Measurements from ENCODE around the gene DNASE1L1. TPM values are rescaled to one million over a fixed set of nuclear protein-coding genes. Genes with fewer than 3 reads are reported as not detected.

DNASE1L1 gene
- total RNA-seq, 1 donor from 2014 or later: 15.3 TPM

DNA sequence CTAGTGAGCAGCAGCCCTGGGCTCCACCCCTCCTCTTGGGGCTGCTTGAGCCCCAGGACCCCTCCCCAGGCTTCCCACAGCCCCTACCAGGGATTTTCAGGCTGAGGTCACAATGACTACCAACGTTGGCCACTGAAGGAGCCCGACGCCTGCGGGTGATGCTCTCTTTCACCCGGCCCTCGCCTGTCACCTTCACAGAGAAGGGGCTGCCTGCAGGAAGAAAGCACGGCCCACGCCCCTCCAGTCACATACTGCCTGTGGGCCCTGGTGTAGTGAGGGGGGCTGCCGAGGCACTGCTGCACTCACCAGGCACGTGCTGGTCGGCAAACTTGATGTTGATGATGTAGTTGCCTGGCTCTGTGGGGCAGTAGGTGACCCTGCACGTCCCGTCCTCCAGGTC is 56.6 kb downstream of the DNASE1L1 start:
- TF ChIP-seq, protein P1, sequence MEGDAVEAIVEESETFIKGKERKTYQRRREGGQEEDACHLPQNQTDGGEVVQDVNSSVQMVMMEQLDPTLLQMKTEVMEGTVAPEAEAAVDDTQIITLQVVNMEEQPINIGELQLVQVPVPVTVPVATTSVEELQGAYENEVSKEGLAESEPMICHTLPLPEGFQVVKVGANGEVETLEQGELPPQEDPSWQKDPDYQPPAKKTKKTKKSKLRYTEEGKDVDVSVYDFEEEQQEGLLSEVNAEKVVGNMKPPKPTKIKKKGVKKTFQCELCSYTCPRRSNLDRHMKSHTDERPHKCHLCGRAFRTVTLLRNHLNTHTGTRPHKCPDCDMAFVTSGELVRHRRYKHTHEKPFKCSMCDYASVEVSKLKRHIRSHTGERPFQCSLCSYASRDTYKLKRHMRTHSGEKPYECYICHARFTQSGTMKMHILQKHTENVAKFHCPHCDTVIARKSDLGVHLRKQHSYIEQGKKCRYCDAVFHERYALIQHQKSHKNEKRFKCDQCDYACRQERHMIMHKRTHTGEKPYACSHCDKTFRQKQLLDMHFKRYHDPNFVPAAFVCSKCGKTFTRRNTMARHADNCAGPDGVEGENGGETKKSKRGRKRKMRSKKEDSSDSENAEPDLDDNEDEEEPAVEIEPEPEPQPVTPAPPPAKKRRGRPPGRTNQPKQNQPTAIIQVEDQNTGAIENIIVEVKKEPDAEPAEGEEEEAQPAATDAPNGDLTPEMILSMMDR (IDR thresholded peaks at IDR 0.05): no peak
- H3K4me3 Mint-ChIP-seq: no peak overlapping the region
- no peaks in the 10 kb centered on the region for H3K9me3 Mint-ChIP-seq
- POLR2A ChIA-PET: interaction anchor here (0.5 to 6.3 kb wide), 2 partner anchors 16 to 99 kb away, joined by 3 to 56 read pairs; no protein-coding TSS in a partner anchor
- peaks cover 40% of the 10 kb centered on the region for H3K4me1 Mint-ChIP-seq
- no peak for ATAC-seq (ENCODE audit: low read depth)
- no peak for DNase-seq
- H3K27ac Mint-ChIP-seq: no peak overlapping the region
- intact Hi-C loops (cut with micrococcal nuclease): no loop called here
- peaks cover 50% of the 10 kb centered on the region for H3K36me3 Mint-ChIP-seq (ENCODE audit: low read depth)
- H3K27me3 Mint-ChIP-seq: no peaks in the 10 kb centered on the region
- CTCF ChIA-PET: no interaction called here

DNA sequence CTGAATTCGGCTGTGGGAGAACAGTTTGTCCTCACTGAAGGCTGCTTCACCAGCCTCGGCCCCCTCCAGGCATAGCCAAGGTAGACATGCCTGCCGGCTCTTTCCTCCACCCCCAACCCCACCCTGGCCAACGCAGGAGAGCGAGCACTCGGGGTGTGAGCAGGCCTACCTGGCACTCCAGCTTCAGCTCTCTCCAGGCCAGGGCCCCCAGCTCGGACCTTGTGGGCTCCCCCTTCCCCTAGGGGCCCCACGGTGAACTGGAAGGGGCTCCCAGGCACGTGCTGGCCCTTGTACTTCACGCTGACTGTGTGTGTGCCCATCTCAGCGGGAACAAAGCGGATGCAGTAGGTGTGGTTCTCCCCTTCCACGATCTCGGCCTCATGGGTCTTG is 57.0 kb downstream of the DNASE1L1 start:
- DNase-seq: no peak
- Mint-ChIP-seq H3K9me3 (no peaks in the 10 kb centered on the region), H3K36me3 (ENCODE audit: low read depth) (peaks cover 52% of the 10 kb centered on the region)

More for the DNA sequence above, 57.0 kb downstream of the DNASE1L1 start:
- Mint-ChIP-seq H3K4me3 (no peak overlapping the region), H3K27ac (peak overlapping the region; percentile 30), H3K27me3 (no peaks in the 10 kb centered on the region), H3K4me1 (peaks cover 44% of the 10 kb centered on the region)
- POLR2A ChIA-PET: interaction anchor here (0.5 to 6.3 kb wide), 3 partner anchors 17 to 258 kb away, joined by 3 to 56 read pairs (median 6); no protein-coding TSS in a partner anchor
- TF ChIP-seq, protein P1 (IDR thresholded peaks at IDR 0.05): no peak
- intact Hi-C loops (cut with micrococcal nuclease): no loop called here
- ATAC-seq (ENCODE audit: low read depth): no peak
- CTCF ChIA-PET: no interaction called here

Other genes starting within 250 kb of the DNASE1L1 start
- gene OPN1MW, start 226.7 kb downstream of the DNASE1L1 start, total RNA-seq: not detected in 2 replicates
- not detected in 2 replicates for gene OPN1MW2, start 189.5 kb downstream of the DNASE1L1 start, total RNA-seq
- gene OPN1MW3, start 151.7 kb downstream of the DNASE1L1 start, total RNA-seq: not detected in 2 replicates
- gene TEX28, start 114.1 kb downstream of the DNASE1L1 start, total RNA-seq: not detected in 2 replicates
- not detected in 2 replicates for gene TKTL1, start 113.5 kb downstream of the DNASE1L1 start, total RNA-seq
- gene FLNA, start 34.6 kb downstream of the DNASE1L1 start, total RNA-seq: 605 and 679 TPM in 2 replicates
- 68.4 and 70.2 TPM in 2 replicates for gene EMD, start 30.0 kb downstream of the DNASE1L1 start, total RNA-seq
- 5,113 and 5,534 TPM in 2 replicates for gene RPL10, start 10.9 kb downstream of the DNASE1L1 start, total RNA-seq
- 50.5 and 66.1 TPM in 2 replicates for gene TAFAZZIN, start 2.3 kb upstream of the DNASE1L1 start, total RNA-seq
- 36.6 and 38.8 TPM in 2 replicates for gene ATP6AP1, start 19.4 kb upstream of the DNASE1L1 start, total RNA-seq
- gene GDI1, start 27.9 kb upstream of the DNASE1L1 start, total RNA-seq: 112 and 127 TPM in 2 replicates
- gene FAM50A, start 34.9 kb upstream of the DNASE1L1 start, total RNA-seq: 52.5 and 56.0 TPM in 2 replicates
- 58.9 and 69.5 TPM in 2 replicates for gene PLXNA3, start 49.0 kb upstream of the DNASE1L1 start, total RNA-seq
- 16.6 and 18.9 TPM in 2 replicates for gene LAGE3, start 70.0 kb upstream of the DNASE1L1 start, total RNA-seq
- 20.4 and 20.9 TPM in 2 replicates for gene UBL4A, start 77.4 kb upstream of the DNASE1L1 start, total RNA-seq
- 13.4 and 17.1 TPM in 2 replicates for gene SLC10A3, start 81.4 kb upstream of the DNASE1L1 start, total RNA-seq
- 30.0 and 36.1 TPM in 2 replicates for gene FAM3A, start 107.0 kb upstream of the DNASE1L1 start, total RNA-seq
- 77.1 and 84.6 TPM in 2 replicates for gene G6PD, start 137.6 kb upstream of the DNASE1L1 start, total RNA-seq
- 52.9 and 61.1 TPM in 2 replicates for gene IKBKG, start 138.4 kb upstream of the DNASE1L1 start, total RNA-seq
- not detected in 2 replicates for gene CTAG1A, start 175.9 kb upstream of the DNASE1L1 start, total RNA-seq
- not detected in 2 replicates for gene CTAG1B, start 210.0 kb upstream of the DNASE1L1 start, total RNA-seq
- gene CTAG2, start 244.3 kb upstream of the DNASE1L1 start, total RNA-seq: not detected in 2 replicates

All from activated B cell treated with CpG ODN at 0.5 μM for 24 hours (primary cell).